GM21423 (cell line): Measurements from ENCODE around the gene DHRS12.

Experiments
- ATAC-seq: cut with Tn5 transposase; IDR thresholded peaks from one replicate; pipeline ENCODE4 v1.9.1; 2021; ENCODE audit warnings: mild to moderate bottlenecking, moderate library complexity; ENCODE audit not compliant: unreplicated experiment

DHRS12 gene

GRCh38 chr13:51784097-51784496 is 19.9 kb downstream of the DHRS12 start:
- ATAC-seq: no peak

- no peak for ATAC-seq
Observed at GRCh38 chr13:51783428-51784094, 20.4 kb downstream of the DHRS12 start.

GRCh38 chr13:51782026-51782710 is 21.8 kb downstream of the DHRS12 start:
- ATAC-seq: no peak

GRCh38 chr13:51781246-51782022 is 22.5 kb downstream of the DHRS12 start:
- no peak for ATAC-seq

DNA sequence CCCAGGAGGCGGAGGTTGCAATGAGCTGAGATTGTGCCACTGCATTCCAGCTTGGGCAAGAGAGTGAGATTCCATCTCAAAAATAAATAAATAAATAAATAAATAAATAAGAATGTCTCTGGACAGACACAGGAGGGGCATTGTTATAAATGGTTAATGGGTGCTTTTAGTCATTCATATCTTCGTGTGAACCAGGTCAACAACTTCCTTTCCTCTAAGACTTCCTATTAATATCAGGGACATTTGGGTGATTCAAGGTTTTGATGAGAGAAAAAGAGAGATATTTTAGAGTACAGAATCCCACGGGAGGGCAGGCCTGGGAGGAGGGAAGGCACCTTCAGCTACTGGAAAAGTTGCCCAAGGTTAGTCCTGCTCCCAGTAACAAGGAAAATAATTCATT is 23.9 kb downstream of the DHRS12 start:
- ATAC-seq: no peak

GRCh38 chr13:51778392-51778791 is 25.6 kb downstream of the DHRS12 start:
- ATAC-seq: no peak

DNA sequence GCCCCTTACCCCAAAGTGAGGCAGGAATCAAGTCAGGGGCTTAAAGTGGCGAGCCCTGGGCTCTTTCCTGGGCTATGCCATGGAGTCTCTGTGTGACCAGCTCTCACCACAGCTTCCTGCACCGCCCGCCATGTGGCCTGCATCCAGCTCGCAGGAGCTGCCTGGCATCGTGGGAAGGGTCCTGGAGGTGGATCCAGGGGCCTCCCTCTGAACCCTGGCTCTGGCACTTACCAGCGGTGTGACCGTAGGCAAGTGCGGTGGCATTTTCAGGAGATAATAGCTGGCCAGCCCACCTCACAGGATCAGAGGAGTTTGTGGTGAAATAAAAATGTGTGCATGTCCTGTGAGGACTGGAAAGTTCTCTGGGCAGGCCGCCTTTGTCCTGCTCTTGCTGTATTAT is 26.0 kb downstream of the DHRS12 start:
- ATAC-seq: no peak

- no peak for ATAC-seq
Observed at GRCh38 chr13:51776179-51776578, 27.8 kb downstream of the DHRS12 start.

DNA sequence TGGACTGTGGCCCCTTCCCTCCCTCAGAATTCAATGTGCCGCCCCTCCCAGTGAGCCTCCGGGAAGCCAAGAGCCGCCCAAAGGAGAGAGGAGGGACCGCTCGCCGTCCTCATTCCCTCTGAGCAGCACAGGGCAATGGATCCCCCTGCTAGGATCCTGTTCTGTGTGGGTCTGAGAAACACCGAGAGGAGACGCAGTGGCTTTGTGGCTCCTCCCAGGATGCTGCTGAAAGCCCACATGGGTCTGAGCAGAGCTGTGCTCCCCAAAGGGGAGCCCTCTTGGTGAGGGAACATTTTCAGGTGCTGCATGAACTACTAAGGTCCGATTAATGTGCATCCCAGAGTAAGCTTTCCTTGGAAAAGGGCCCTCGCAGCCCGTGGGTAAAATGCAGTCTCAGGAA is 30.4 kb downstream of the DHRS12 start:
- ATAC-seq: no peak

DNA sequence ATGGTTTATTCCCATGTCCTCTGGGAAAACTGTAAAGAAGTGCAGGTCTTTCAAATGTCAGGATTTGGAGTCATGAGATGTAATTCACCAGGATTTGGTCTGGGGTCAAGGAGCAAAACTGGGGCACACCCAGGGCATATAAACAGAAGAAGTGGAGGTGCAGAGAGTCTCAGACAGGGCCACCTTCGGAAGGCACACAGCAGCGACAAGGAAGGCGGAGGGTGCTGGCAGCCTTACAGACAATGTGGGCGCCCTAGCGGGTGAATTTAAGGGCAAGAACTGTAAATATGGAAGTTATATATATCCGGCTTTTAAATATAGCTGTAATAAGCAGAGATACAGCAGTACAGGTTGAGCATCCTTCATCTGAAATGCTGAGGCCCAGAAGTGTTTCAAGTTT is 31.2 kb downstream of the DHRS12 start:
- ATAC-seq: no peak

DNA sequence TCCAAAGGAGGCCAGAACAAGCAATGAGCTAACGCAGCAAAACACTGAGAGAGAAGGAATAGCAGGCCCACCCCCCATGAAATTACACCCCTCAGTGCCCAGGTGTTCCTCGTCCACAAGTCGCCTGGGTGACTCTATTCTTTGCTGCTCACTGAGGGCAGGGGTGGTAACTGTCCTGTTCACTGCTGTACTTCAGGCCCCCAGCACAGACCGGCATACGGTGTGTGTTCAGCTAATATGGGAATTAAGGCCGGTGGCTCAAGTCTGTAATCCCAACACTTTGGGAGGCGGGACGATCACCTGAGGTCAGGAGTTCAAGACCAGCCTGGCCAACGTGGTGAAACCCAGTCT is 31.9 kb downstream of the DHRS12 start:
- no peak for ATAC-seq

- no peak for ATAC-seq
Observed at GRCh38 chr13:51771418-51772104, 32.4 kb downstream of the DHRS12 start.

DNA sequence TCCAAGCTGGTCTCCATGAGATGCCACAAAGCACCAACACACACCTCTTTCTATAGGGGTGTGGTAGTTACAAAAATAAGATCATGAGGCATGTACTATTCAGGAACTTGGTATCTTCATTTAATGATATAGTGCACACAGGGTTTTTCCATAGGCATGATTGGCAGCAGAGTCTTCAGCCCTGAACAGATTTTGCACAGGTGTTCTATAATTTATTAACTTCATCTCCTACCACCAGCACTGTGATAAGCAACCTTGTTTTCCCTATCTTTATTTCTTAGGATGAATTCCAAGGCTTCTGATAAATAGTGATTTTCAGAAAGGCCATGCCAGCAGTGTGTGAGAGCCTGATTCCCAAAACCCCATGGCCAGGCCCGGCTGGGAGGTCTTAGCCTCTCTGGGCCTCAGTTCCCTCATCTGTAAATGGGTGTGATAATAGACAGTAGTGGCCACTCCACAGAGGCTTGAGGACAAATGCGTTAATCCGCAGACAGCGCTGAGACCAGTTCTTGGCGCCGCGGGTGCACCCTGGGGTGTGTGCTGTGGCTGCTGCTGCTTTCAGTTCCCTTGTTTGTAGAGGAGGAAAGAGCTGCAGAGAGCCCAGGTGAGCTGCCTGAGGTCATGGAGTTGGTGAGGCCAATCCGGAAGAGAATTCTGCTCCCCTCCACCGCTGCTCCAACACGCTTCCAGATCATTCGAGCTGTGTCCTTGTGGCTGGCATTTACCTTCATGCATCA is 33.1 kb downstream of the DHRS12 start:
- ATAC-seq: no peak

DNA sequence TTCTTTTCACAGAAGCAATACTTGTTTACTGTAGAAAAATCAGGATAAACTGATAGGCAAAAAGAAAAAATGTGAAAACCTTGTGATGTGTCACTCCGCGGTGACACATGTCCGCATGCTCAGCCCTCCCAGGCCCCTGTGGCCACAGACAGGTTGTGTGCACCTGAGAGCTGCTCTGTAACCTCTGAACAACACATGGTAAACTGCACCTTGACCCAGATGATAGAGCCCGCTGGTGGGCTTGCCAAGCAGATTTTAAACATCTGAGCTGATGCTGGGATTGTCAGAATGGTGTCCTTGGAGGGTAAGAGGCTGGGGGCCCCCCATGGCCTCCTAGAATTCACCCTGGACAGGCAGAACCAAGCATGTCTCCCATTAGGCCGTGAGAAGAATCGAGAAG is 33.8 kb downstream of the DHRS12 start:
- no peak for ATAC-seq

GRCh38 chr13:51769455-51770127 is 34.4 kb downstream of the DHRS12 start:
- no peak for ATAC-seq

- no peak for ATAC-seq
Observed at GRCh38 chr13:51768976-51769375, 35.0 kb downstream of the DHRS12 start.

DNA sequence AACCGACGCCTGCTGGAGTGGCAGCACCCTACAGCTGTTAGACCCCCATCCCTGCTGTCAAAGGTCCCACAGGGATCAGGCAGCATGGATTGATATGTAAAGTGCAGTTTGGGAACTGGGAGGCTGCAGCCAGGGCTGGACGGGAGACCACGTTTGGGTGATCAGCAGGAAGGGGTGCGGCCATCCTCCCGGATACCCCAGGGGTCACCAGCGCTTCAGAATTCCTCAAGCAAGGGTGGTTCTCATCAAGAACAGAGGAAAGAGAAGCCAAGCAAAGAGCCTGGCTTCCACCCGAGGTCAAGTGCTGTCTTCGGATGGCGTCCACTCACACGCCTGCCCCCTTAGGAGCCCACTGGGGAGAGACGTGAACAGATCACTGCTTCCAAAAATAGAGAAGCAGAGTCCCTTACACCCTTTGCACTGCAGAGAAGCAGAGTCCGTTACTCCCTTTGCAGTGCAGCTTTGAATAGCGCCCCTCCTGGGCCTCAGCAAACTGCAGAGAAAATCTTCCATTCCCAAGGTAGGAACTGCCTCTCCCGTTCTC is 35.5 kb downstream of the DHRS12 start:
- no peak for ATAC-seq

DNA sequence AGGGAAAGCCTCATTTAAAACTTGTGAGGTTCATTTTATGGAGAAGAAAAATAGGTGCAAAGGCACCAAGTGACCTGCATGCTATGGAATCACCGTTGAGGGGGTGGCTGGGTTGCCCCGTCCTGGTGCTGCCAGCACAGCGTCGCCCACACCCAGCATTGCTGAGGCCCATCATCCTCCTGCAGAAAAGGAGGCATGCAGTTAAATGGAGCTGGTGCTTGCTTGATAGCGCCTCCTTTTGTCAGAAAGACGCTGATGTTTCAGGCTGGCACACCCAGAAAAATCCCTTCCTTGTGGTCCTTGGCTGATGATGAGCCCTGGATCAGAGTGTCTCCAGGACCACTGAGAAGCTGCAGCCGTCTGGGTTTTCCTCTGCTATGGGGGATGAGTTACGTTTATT is 36.9 kb downstream of the DHRS12 start:
- no peak for ATAC-seq

GRCh38 chr13:51765142-51765515 is 38.8 kb downstream of the DHRS12 start:
- ATAC-seq: no peak
